NOMO-1 treated with DMSO at 0.1 percent for 48 hours (cell line): ENCODE measurements around the gene KDM3B.

ENCODE experiments used
- DNase-seq: peaks from one replicate; lab custom pipeline; 2025; ENCODE audit not compliant: unreplicated experiment; lab: John Stamatoyannopoulos, UW

The KDM3B gene

GRCh38 chr5:138448070-138448469, 95.6 kb downstream of the KDM3B start:
- no peak for DNase-seq

GRCh38 chr5:138448481-138449398, 96.3 kb downstream of the KDM3B start:
- no peak for DNase-seq

DNA sequence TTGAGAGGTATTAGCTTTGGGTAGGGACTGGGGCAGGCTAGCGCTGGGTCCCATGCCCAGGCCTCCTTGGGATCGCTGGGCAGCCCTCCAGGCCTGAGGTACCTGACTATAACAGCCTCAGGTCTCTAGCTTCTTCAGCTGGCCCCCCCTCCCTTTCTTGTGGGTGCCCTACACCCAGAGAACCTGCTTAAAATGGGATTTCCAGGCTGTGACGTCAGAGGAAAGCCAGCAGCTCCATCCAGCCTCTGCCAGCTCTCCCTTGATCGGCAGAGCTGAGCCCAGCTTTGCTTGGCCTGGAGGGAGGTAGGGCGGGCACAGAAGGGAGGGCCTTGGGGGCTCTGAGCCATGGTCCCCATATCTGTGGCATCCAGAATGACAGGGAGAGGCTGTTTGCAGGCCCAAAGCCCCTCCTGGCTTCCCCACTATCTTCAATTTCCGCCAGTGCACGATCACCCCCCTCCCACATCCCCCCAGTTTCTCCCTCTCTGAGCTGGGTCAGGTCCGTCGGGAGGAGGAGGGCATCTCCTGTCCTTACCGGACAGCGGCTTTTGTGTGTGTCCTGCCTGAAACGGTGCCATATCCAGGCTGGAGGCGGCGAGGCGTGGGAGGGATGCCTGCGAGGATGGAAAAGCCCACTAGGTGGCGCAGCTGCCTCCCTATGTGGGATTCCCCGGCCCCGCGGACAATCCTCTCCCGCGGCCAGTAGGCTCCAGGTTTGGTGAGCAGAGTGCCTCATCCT, 97.2 kb downstream of the KDM3B start:
- DNase-seq: peak; percentile 72

GRCh38 chr5:138450971-138451370, 98.5 kb downstream of the KDM3B start:
- no peak for DNase-seq

- no peak for DNase-seq
Measured at GRCh38 chr5:138452720-138453119, 100.2 kb downstream of the KDM3B start.

GRCh38 chr5:138453590-138453989, 101.1 kb downstream of the KDM3B start:
- DNase-seq: no peak

- DNase-seq: no peak
Measured at GRCh38 chr5:138454121-138454520, 101.6 kb downstream of the KDM3B start.

DNA sequence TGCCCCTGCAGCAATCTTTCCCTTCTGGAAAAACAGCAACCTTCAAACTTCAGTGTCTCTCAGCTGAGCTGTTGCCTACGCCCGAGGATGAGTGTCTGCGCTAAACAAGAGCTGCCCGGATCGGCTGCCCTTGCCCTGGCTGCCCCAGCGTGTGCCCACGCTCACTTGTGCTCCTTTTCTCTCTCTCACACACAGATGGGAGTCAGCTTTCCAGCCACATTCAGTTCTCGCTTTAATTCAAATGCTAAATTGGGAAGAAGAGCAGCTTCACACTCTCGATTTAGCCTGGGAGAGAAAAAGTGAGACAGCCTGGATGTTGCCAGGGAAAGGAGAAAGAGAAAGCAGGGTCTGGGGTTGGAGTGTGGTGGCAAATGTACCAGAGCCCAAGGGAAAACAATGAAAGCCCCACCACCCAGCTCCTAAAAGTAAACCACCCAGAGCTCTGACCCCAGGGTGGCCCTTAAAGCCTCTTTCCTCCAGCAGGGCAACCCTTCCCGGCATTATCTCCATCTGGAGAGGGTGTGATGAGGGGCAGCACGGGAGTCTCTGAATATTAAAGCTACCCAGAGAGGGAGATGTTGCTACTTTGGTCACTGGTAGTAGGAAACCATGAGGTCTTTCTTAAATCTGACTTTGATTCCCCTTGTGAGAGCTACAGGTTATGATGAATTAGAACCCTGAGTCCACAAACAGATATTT, 102.9 kb downstream of the KDM3B start:
- no peak for DNase-seq

DNA sequence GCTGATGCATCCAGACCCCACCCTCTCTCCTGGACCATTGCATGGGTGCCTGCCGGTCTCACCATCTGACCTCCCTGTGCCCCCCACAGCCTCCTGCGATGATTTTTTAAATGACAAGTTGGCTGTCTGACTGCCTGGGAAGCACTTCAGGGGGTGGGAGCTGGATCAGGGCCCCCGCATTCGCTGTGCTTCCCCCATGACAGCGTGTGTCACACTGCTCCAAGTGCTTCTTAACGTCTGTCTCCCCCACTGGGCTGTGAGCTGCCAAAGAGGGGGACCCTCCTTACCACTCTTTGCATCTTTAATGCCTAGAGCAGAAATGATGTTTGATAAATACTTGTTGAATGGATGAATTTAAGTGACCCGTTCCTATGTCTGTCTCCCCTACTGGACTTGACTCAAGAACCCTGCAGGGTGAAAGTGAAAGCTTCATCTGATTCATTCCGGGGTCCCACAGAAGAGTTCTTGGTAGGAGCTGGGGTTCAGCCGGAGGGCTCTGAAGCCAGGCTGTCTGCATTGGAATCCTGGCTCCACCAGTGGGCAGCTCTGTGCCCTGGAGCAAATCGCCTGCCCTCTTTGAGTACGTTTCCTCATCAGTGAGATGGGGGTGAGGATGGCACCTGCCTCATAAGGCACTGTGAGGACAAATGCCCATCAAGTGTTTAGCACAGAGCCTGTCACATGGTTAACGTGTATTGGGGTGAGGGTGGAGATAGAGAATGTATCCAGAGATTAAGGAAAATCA, 105.2 kb downstream of the KDM3B start:
- no peak for DNase-seq

DNA sequence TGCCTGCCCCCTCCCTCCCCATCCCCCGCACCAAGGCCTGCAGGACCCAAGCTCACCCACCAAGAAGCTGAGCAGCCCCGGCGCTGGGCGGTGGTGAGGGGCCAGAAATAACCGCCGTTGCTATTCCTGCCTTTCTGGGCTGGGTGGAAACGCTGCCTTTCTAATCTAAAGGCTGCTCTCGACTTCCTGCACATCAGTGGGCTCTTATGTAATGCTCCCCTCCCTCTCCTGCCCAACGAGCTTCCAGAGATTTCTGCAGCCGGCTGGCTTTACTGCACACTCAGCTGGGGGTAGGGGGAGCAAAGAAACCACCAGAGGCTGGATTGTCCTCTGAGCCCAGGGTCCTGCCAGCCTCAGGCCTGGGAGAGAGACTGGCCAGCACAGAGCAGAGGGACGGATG, 105.9 kb downstream of the KDM3B start:
- no peak for DNase-seq

- DNase-seq: no peak
Measured at GRCh38 chr5:138458856-138459255, 106.4 kb downstream of the KDM3B start.

DNA sequence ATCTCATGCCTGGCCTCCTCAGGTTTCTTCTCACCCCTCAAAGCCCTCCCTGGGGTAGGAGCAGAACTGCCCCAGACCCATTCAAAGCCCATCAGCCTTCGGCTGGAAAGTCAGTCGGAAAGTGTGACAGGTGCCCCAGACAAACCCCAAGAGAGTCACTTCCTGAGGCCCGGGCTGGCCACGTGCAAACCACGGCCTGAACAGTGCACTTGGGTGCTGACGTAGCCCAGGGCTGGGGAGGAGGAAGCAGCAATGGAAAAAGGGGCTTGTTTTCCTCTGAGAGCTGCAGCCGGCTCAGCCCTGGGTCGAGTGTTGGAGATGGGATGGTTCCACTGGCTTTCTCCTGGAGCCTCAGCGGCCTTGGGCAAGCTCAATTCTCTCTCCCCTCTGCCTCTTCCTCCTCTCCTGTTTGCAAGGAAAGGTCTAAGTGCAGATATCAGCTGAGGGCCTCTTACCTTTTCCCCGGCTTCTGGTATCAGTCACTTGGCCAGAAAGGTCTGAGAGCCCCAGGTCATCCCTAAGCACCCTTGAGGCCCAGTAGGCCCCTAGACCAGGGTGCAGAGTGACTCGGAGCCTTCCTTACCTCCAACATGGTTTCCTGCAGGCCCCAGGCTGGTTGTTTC, 106.9 kb downstream of the KDM3B start:
- DNase-seq: peak; percentile 48

- DNase-seq: no peak
Measured at GRCh38 chr5:138460032-138460693, 107.7 kb downstream of the KDM3B start.

GRCh38 chr5:138461343-138462125, 109.0 kb downstream of the KDM3B start:
- no peak for DNase-seq

- DNase-seq: no peak
Measured at GRCh38 chr5:138463419-138464007, 111.0 kb downstream of the KDM3B start.

GRCh38 chr5:138464008-138464387, 111.5 kb downstream of the KDM3B start:
- peak; percentile 92 for DNase-seq

GRCh38 chr5:138464388-138465260, 112.1 kb downstream of the KDM3B start:
- DNase-seq: peak; percentile 97
